ENCODE measurements around the gene RIC1.
"Not testable (repeated sequence)": the region's sequence is repeated elsewhere in the genome, so short reads cannot be mapped to it uniquely, and the experiment has no call there.

Gene RIC1

GRCh38 chr9:5721279-5722087 is 92.6 kb downstream of the RIC1 start:
- no peak for DNase-seq (ENCODE audit: low read depth in 2 of 2)

GRCh38 chr9:5722679-5723078 is 93.8 kb downstream of the RIC1 start:
- not testable (repeated sequence) for DNase-seq (ENCODE audit: low read depth in 2 of 2)

- DNase-seq (ENCODE audit: low read depth in 2 of 2): no peak
Observed at GRCh38 chr9:5735072-5735471, 106.2 kb downstream of the RIC1 start.

- DNase-seq (ENCODE audit: low read depth in 2 of 2): no peak
Observed at GRCh38 chr9:5736563-5737346, 107.8 kb downstream of the RIC1 start.

GRCh38 chr9:5743109-5743508 is 114.2 kb downstream of the RIC1 start:
- no peak for DNase-seq (ENCODE audit: low read depth in 2 of 2)

- DNase-seq (ENCODE audit: low read depth in 2 of 2): no peak
Observed at GRCh38 chr9:5748438-5748837, 119.5 kb downstream of the RIC1 start.

GRCh38 chr9:5749306-5749705 is 120.4 kb downstream of the RIC1 start:
- no peak for DNase-seq (ENCODE audit: low read depth in 2 of 2)

- DNase-seq (ENCODE audit: low read depth in 2 of 2): no peak
Observed at GRCh38 chr9:5750569-5750968, 121.7 kb downstream of the RIC1 start.

GRCh38 chr9:5756633-5757032 is 127.7 kb downstream of the RIC1 start:
- DNase-seq (ENCODE audit: low read depth in 2 of 2): no peak

- DNase-seq (ENCODE audit: low read depth in 2 of 2): no peak
Observed at GRCh38 chr9:5760338-5760737, 131.4 kb downstream of the RIC1 start.

- DNase-seq (ENCODE audit: low read depth in 2 of 2): no peak
Observed at GRCh38 chr9:5762421-5762820, 133.5 kb downstream of the RIC1 start.

- DNase-seq (ENCODE audit: low read depth in 2 of 2): no peak
Observed at GRCh38 chr9:5764130-5764868, 135.4 kb downstream of the RIC1 start.

- no peak for DNase-seq (ENCODE audit: low read depth in 2 of 2)
Observed at GRCh38 chr9:5767968-5768932, 139.3 kb downstream of the RIC1 start.

- no peak for DNase-seq (ENCODE audit: low read depth in 2 of 2)
Observed at GRCh38 chr9:5773324-5773999, 144.6 kb downstream of the RIC1 start.

- no peak for DNase-seq (ENCODE audit: low read depth in 2 of 2)
Observed at GRCh38 chr9:5778805-5779204, 149.9 kb downstream of the RIC1 start.

GRCh38 chr9:5779705-5780218 is 150.9 kb downstream of the RIC1 start:
- not testable (repeated sequence) for DNase-seq (ENCODE audit: low read depth in 2 of 2)

- DNase-seq (ENCODE audit: low read depth in 2 of 2): not testable (repeated sequence)
Observed at GRCh38 chr9:5783420-5783819, 154.5 kb downstream of the RIC1 start.

GRCh38 chr9:5783982-5784381 is 155.1 kb downstream of the RIC1 start:
- DNase-seq (ENCODE audit: low read depth in 2 of 2): no peak

GRCh38 chr9:5784526-5785315 is 155.8 kb downstream of the RIC1 start:
- DNase-seq (ENCODE audit: low read depth in 2 of 2): no peak

Data from fibroblast of skin of left quadriceps (primary cell).